HK-2 (cell line): ENCODE results near the gene PEF1.
A peak's percentile ranks its signal among the peaks of the same experiment; 100 is the strongest.
"Not testable (repeated sequence)": the region's sequence is repeated elsewhere in the genome, so short reads cannot be mapped to it uniquely, and the experiment has no call there.

Experiments used
- DNase-seq: peaks from one replicate; pipeline ENCODE4 v3.0.0-alpha.2; 2018; ENCODE audit not compliant: unreplicated experiment

Gene PEF1

DNA sequence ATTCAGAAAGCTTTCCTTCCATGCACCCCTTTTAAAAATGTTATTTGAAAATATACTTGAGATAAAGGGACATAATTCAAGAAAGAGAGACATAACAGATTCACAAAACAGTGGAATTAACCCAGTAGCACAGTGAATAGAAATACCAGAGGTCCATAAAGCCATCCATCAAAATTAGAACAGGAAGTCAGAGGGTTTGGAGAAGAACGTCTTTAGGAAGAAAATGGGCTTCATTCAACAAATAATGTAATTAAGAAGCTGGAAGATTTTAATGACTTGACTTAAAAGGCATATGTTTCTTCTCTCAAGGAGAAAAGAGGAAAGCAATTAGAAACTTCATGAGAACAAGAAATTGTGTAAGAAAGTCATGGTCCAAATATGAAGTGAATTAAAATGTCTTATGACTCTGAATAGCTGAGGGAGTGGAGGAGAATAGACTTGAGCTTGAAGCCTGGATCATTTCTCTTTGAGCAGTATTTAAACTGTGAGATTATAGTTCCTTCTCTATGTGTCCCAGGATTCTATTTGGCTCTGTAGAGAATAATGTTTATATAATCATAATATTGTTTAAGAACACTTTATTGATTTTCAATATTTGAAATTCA is 35.1 kb downstream of the PEF1 start:
- DNase-seq, result no peak

DNA sequence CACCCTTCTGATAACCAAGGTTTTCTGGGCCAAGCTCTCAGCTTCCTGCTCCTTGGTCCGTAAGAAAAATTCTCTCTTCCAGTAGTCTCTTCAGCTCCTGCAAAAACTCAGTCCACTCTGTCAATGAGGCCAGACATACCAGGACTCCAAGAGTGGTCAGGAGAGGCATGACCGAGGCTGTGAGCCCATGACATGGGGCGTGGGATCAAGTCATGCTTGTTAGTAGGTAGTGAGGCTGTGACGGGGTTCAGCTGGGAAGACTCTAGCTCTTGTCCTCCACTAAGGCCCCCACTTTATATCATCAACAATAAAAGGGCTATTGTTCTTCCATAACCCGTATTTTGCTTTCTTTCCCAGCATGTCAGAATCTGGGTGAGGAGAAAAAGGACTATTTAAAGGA is 37.3 kb downstream of the PEF1 start:
- no peak for DNase-seq

DNA sequence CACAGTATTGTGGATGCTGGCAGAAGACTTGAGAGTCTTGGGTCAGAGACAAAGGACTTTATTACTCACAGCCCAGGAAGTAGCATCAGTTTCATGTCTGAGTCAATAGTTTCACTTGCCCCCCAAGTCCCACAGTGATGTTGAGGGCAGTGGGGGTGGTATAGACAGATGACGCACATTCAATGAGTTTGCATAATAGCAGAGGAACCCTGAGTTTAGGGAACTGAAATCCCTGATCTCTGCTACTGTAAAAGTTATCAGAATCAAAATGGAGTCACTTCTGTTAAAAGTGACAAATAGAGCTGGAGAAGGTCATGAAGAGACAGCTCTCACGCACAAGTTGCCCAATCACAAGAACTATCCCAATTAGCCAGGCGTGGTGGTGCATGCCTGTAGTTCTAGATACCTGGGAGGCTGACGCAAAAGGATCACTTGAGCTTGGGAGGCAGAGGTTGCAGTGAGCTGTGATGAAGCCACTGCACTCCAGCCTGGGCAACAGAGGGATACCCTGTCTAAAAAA is 38.7 kb downstream of the PEF1 start:
- DNase-seq, result no peak

DNA sequence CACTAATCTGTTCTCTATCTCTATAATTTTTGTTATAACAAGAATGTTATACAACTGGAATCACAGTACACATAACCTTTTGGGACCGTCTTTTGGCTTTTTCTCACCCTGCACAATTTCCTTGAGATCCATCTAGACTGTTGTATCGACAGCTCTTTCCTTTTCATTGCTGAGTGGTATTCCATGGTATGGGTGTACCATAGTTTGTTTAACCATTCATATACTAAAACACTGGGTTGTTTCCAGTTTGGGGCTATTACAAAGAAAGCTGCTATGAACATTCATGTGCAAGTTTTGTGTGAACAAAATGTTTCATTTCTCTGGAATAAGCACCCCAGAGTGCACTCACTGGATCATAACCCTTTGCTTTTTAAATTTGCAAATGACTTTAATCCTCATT is 42.6 kb downstream of the PEF1 start:
- no peak for DNase-seq

DNA sequence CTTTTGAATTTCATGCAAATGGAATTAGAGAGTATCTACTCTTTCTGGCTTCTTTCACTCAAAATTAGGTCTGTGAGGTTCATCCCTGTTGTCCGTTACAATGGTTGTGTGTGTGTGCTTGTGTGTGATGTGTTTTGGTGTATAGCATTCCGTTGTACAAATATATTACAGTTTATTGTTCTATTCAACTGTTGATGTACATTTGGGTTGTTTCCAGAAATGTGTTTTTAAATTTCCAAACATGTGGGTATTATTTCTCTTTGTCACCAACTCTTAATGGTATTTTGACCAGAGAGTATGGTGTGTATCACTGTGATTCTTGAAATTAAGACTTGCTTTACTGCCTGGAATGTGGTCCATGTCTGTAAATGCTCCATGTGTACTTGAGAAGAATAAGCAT is 44.0 kb downstream of the PEF1 start:
- DNase-seq, result no peak

DNA sequence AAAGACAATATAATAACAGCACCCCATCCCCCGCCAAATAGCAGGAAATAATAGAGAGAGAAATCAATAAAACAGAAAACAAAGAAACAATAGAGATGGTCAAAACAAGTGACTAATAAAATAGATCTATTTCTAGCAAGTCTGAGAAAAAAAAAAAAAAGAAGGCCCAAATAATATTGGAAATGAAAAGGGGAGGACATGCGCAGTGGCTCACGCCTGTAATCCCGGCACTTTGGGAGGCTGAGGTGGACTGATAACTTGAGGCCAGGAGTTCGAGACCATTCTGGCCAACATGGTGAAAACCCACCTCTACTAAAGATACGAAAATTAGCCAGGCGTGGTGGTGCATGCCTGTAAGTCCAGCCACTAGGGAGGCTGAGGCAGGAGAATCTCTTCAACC is 45.7 kb downstream of the PEF1 start:
- no peak for DNase-seq

DNA sequence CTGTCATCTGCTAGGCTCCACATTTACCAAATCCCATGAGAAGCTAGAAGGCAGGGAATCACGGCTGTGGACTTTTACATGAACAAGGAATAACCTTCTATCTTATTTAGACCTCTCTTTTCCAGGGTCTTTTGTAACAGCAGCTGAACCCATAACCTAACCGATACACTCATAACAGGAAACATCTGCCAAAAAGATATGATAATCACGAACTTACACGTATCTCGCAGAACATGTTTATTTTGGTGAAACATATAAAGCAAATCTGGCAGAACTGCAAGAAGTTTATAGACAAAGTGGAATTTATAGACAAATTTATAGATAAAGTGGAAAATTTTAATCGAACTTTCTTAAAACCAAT is 48.0 kb downstream of the PEF1 start:
- DNase-seq, result no peak

DNA sequence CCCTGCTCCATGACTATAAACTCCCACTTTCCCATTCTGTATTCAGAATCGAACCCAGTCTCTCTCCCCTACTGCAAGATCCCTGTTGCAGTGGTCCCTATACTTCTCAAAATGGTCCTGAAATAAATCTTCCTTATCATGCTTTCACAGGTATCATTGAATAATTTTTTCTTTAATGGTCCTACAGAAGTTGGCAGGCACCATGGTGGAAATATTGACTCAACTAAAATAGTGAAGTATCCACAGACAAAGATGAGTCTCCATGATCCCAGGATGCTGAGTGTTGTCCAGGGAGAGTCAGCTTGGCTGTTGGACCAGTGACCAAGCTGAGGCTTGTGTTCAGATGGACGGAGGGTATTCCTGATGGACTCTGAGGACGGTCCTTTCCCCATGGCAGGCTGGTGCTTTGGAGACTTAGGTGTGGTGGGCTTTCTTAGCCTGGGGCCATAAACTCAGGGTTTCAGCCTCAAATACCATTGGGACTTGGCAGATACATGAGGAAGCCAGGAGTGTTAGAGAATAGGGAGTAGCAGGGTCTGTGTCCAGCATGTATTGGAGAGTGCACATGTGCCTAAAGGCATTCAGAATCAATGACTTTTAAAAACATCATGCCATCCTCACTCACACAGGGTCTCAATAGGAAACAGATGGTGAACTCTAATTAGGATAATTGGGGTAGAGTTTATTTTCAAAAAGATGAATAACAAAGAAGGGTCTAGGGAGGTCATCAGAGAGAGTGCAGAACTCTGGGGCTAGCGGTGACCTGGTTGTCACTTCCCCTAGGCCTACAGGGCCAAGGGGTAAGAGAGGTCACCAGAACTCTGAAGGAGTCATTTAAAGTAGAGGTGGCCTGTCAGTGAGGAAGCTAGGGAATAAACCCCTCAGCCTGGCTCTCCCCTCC is 48.6 kb downstream of the PEF1 start:
- no peak for DNase-seq

DNA sequence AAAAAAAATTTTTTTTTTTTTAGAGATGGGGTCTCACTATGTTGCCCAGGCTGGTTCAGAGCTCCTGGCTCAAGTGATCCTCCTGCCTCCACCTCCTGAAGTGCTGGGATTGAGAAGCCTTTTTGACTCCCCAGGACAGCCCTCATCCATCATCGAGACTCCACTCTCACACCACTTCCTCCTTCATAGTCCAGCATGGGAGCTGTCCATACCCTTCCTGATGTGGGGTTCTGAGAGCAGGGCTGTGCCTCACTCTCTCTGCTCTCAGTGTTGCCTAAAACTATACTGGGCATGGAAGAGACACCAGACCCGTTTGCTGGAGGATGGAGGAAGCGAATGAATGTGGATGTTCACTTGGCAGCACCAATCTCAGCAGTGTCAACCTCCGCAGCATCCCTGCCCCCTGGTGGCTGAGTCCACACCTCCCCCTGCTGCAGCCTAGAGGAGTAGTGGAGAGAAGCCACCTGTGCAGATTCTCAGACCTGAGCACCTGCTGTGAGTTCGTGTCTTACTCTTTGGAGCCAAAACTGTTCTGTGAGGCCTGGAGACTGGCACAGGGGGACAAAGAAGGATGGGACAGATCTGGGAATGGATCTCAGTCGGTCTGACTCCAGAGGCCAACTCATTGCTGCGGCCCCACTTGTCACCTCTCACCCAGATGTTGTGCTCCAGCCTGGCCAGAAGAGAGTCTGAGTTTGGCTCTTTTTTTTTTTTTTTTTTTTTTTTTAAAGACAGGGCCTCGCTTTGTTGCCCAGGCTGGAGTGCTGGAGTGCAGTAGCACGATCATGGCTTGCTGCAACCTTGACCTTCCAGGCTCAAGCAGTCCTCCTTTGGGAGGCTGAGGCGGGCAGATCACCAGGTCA is 50.7 kb downstream of the PEF1 start:
- DNase-seq, result peak; percentile 78

DNA sequence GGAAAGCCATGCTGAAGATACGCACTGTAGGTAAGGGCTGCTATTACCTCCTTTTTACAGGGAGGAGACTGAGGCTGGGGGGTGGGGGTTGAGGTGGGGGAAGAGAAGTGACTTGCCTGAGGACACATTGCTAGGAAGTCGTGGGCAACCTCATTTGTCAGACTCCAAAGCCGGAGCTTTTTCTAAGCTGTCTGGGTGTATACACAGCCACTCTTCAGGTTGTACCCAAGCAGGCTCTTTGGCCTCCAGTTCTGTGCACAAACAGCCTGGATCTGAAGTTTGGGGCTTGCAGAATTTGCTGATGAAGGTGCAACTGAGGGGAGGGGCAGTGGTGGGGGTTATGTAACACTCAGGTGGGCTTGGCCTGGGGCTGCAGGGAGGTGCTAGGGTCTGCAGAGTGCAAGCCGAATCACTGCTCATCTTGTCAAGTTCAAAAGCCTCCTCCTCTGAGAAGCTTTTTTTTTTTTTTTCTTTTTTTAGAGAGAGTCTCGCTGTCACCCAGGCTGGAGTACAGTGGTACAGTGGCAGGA is 51.5 kb downstream of the PEF1 start:
- DNase-seq, result no peak

DNA sequence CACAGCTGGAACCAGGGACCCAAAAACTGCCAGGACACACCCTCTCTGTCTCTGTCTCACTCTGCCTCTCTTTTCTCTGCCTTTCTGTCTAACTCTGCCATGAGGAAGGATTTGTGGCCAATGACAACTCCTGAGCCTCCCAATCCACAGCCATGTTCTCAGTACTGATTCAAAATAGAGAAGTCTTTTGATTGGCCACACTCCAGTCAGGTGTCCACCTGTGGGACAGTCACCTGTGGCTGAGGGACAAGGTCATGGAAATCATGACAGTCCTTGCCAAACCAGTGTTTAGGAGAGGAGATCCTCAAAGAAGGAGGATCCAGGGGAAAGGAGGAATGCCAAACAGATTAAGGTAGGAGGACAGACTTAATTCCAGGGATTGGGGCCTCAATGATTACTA is 52.5 kb downstream of the PEF1 start:
- DNase-seq, result no peak

DNA sequence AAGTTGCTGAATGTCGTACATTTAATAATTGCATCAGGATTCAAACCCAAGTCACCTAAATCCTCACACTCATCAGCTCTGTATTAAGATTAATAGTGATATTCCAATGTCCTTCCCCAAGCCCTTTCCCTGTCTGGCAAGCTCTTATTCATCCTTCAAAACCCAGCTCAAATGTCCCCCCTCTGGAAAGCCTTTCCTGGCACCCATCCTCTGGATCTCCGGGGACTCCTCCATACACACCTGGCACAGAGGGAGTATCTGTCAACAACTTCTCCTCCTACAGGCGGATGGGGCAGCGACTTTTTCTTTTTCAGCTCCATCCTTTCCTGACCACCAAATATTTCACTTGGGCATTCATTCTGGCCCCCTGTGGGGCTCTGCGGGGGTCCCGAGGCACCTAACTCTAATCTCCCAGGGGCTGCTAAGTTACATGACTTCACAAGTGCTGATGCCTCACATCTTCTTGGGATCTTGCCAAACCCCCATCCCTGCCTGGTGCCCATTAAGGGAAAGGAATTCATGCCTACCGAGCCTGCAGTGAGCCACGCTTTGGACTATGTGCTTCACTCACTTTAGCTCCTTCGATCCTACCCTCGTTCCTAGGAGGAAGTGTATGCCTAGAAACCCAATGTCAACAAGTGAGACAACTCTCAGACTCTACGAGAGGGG is 53.1 kb downstream of the PEF1 start:
- DNase-seq, result peak; percentile 76

DNA sequence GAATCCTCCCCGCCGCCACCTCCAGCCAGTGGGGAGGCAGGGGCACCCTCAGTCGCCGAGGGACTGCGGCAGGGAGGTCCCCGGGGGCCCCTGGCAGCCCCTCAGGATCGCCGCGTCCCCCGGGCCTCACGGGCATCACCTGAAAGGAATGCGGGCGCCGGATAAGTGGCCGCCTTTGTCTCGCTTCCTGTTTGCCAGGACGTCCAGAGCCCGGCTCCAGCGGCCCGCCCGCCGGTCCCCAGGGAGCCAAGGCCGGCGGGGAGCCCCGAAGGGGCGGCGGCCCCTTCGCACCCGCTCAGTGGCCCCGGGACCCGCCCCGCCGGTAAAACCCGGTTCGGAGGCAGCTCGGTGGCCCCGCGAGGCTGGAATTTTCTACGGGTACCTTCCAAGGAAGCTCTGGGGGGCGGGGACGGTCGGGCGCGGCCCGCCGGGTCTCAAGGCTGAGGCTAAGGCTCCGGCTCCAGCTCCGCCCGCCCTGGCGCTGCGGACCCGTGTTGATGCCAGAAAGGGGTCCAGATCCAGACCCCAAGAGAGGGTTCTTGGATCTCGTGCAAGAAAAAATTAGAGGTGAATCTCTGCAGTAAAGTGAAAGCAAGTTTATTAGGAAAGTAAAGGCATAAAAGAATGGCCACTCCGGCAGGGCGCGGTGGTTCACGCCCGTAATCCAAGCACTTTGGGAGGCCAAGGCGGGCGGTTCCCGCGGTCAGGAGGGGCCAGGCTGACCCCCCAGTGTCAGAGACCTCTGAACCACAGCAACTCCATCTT is 55.7 kb downstream of the PEF1 start:
- DNase-seq, result no peak

DNA sequence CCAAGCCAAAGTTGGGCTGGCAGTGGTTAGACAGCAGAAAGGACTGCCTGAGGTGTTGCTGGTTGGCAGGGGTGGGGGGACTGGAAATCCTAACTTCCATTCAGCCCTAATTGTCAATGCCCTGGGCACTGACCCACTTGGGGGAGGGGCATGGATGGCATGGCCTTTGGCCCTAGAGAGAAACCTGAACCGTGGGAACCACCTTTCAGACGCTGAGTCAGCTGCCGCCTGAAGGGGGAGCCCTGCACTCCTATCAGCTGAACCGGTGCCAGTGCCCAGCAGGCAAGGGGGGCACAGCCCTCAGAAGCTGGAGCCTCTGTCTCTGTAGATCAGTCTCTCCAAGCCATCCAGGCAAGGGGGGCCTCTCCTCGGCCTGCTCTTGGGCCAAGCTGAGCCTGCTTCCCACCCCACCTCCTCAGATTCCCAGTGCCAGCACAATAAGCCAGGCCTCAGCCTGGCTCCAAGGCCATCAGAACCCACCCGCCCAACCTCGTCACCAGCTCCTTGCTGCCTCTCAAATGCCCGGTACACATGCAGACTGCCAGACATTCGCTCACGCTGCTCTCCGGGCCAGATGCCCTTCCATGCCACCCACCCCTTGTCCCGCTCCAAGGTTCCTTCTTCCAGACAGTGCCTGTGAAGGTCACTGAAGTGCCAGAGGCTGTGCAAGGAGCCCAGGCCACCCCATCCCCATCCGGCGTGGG is 56.8 kb downstream of the PEF1 start:
- peak; percentile 59 for DNase-seq

DNA sequence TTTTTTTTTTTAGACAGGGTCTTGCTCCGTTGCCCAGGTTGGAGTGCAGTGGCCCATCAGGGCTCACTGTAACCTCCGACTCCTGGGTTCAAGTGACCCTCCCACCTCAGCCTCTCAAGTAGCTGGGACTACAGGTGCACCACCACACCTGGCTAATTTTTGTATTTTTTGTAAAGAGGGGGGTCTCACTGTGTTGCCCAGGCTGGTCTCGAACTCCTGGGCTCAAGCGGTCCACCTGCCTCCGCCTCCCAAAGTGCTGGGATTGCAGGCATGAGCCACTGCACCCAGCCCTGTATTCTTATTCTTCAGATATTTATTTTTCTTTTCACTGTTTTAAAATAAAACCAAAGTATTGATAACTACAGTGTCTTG is 57.4 kb downstream of the PEF1 start:
- DNase-seq, result not testable (repeated sequence)

DNA sequence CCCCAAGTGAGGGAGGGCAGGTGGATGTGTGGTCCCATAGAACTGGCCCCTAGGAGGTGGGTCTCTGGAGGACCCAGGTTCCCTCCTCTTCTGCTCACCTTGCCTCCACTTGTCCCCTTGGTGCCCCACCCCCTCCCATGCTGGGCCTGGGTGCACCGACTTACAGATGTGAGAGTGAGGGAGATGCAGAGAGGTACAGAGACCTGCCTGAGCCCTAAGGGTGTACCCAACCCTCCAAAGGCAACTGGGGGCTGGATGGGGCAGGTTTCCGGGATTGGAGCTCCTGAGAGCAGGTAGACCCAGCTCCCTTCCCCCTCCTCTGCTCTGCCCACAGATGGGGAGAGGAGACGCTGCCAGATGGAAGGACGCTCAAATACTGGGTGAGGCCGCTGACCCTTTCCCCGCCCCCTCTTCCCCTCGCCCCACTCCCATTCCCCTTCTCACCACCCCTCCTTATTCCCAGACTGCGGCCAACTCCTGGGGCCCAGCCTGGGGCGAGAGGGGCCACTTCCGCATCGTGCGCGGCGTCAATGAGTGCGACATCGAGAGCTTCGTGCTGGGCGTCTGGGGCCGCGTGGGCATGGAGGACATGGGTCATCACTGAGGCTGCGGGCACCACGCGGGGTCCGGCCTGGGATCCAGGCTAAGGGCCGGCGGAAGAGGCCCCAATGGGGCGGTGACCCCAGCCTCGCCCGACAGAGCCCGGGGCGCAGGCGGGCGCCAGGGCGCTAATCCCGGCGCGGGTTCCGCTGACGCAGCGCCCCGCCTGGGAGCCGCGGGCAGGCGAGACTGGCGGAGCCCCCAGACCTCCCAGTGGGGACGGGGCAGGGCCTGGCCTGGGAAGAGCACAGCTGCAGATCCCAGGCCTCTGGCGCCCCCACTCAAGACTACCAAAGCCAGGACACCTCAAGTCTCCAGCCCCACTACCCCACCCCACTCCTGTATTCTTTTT is 58.0 kb downstream of the PEF1 start:
- no peak for DNase-seq

DNA sequence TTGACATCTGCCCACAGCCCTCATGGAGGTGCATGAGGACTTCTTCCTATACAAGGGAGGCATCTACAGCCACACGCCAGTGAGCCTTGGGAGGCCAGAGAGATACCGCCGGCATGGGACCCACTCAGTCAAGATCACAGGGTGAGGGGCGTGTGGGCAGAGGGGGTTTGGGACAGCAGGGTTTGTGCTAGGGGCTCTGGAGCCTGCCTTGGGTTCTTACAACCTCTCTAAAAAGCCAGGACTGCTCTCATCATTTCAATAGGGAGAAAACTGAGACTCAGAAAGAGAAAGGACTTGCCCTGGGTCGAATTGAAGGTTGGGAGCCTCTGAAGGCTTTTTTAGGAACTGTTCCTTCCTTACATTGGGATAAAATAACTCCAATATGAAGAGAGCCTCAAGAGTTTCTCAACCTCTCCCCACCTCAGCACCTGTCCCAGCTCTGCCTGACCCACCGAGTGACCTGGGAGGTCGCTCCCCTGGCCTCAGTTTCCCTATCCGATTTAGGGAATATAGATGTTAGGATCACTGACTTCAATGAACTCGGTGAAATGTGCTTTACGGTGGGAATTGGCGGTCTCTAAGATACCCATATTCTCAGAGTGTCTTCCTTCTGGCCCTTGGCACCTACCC is 58.8 kb downstream of the PEF1 start:
- DNase-seq, result no peak

DNA sequence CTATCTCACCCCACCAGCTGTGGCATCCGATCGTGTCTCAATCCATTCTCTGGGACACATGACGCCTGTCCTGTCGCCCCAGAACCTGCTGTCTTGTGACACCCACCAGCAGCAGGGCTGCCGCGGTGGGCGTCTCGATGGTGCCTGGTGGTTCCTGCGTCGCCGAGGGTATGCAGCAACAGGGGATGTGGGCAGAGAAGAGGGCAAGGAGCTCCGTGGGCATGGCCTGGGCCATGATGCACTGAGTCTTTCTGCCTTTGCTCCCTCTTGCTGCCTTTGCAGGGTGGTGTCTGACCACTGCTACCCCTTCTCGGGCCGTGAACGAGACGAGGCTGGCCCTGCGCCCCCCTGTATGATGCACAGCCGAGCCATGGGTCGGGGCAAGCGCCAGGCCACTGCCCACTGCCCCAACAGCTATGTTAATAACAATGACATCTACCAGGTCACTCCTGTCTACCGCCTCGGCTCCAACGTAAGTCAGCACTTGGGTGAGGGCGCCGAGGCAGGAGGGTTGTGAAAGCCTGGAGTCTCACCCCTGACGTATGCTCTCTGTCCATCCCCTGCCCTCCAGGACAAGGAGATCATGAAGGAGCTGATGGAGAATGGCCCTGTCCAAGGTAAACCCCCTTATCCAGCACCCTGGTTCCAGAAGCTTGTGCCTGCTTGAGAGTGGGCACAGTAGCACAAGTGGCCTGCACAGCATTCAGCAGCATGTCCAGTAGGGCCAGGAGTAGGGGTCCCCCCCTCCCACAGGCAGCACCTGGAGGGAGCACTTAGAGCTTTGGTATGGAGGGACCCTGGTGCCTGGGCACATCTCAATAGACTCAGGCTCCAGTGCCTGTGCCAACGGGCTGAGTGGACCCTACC is 59.6 kb downstream of the PEF1 start:
- DNase-seq, result no peak
